ENCODE measurements around the gene WDR20.
"Not testable (repeated sequence)": the region's sequence is repeated elsewhere in the genome, so short reads cannot be mapped to it uniquely, and the experiment has no call there.

WDR20 gene

DNA sequence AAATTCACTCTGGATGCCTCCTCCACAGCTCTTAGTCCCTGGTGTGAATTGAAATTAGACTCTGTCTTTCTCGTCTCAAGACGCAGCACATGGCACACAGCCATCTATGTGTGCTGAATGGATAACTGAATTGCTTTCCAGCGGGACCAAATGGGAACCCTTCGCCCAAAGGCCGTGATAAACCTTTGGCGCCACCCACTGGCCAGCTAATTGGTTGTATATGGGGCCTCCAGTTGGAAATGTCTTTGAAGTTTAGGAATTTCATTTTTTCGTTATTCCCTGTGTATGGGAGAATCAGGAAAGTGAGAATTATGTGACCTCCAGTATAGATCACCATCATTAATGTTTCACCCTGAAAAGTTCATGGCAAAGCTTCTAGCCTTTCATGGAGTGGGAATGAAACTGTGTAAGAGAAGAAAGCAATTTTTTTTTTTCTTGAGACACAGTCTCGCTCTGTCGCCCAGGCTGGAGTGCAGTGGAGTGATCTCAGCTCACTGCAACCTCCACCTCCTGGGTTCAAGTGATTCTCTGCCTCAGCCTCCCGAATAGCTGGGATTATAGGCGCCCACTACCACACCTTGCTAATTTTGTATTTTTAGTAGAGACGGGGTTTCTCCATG is 43.0 kb upstream of the WDR20 start:
- H3K4me3 ChIP-seq (ENCODE audit: low read length), result no peak overlapping the region
- DNase-seq (ENCODE audit: low read depth), result peak; percentile 76
- TF ChIP-seq, protein P1, sequence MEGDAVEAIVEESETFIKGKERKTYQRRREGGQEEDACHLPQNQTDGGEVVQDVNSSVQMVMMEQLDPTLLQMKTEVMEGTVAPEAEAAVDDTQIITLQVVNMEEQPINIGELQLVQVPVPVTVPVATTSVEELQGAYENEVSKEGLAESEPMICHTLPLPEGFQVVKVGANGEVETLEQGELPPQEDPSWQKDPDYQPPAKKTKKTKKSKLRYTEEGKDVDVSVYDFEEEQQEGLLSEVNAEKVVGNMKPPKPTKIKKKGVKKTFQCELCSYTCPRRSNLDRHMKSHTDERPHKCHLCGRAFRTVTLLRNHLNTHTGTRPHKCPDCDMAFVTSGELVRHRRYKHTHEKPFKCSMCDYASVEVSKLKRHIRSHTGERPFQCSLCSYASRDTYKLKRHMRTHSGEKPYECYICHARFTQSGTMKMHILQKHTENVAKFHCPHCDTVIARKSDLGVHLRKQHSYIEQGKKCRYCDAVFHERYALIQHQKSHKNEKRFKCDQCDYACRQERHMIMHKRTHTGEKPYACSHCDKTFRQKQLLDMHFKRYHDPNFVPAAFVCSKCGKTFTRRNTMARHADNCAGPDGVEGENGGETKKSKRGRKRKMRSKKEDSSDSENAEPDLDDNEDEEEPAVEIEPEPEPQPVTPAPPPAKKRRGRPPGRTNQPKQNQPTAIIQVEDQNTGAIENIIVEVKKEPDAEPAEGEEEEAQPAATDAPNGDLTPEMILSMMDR (IDR thresholded peaks at IDR 0.05; ENCODE audit: insufficient read depth, low read depth, low read length, missing control alignments), result peak; percentile 78

DNA sequence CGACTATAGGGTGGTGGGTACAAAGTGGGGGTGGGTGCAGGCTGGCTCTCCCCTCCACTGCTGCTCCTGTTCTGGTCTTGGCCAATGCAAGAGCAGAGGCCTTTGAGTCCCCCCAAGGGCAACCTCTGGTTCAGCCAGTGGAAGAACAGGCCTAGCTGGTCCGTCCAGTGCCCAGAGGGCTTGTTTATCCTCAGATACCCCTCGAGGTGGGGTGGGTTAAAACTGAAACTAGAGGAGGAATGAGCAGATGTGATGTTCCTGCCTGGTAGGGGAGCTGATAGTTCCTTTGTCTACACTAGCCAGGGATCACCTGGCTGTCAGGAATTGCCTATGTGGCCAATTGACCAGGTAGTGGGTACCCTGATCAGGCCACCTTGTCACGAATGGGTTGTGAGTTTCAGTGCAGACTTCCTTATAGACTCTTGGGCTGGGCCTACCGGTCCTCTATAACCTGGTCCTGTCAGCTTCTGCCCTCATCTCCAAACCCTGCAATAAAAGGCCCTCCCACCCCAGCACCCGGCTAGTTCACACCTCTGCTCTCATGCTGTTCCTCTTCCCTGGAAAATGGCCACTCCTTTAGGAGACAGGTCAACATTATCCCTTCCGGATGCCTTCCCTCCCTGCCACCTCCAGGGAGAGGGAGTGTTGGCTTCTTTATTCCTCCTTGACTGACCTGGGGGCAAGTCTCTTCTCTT is 42.1 kb upstream of the WDR20 start:
- TF ChIP-seq, protein P1 (IDR thresholded peaks at IDR 0.05; ENCODE audit: insufficient read depth, low read depth, low read length, missing control alignments), result no peak
- no peak overlapping the region for H3K4me3 ChIP-seq (ENCODE audit: low read length)
- peak; percentile 33 for DNase-seq (ENCODE audit: low read depth)

DNA sequence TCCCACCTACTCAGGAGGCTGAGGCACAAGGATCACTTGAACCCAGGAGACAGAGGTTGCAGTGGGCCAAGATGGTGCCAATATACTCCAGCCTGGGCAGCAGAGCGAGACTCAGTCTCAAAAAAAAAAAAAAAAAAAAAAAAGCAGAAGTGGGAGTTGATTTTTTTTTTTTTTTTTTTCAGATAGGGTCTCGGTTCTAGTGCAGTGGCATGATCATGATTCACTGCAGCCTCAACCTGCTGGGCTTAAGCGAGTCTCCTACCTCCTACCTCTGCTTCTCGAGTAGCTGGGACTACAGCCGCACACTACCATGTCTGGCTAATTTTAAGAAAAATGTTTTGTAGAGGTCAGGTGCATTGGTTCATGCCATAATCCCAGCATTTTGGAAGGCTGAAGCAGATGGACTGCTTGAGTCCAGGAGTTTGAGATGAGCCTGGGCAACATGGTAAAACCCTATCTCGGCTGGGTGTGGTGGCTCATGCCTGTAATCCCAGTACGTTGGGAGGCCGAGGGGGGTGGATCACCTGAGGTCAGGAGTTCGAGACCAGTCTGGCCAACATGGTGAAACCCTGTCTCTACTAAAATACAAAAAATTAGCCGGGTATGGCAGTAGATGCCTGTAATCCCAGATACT is 36.5 kb upstream of the WDR20 start:
- TF ChIP-seq, protein P1 (IDR thresholded peaks at IDR 0.05; ENCODE audit: insufficient read depth, low read depth, low read length, missing control alignments), result no peak
- DNase-seq (ENCODE audit: low read depth), result no peak
- no peak overlapping the region for H3K4me3 ChIP-seq (ENCODE audit: low read length)

DNA sequence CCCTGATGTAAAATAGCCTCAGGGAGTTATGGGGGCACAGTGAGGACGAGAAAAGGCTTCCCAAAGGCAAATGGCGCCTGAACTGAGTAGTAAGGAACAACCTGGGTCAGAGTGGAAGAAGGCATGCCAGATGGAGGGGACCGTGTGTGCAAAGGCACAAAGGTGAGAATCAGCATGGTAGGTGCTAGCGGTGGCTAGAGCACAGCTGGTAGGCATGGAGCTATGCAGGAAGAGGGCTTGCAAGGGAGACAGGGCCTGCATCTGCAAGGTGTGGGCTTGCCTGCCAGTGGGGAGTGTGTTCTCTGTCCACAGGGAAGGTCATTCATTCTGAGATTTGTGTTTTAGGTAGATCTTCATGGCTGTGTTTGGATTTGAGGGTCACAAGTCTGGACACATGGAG is 34.3 kb upstream of the WDR20 start:
- TF ChIP-seq, protein P1 (IDR thresholded peaks at IDR 0.05; ENCODE audit: insufficient read depth, low read depth, low read length, missing control alignments), result no peak
- no peak overlapping the region for H3K4me3 ChIP-seq (ENCODE audit: low read length)
- no peak for DNase-seq (ENCODE audit: low read depth)

DNA sequence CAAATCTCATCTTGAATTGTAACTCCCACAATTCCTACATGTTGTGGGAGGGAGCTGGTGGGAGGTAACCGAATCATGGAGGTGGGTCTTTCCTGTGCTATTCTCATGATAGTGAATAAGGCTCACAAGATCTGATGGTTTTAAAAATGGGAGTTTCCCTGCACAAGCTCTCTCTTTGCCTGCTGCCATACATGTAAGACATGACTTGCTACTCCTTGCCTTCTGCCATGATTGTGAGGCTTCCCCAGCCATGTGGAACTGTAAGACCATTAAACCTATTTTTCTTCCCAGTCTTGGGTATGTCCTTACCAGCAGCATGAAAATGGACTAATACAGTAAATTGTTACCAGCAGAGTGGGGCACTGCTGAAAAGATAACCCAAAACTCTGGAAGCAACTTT is 30.4 kb upstream of the WDR20 start:
- not testable (repeated sequence) for H3K4me3 ChIP-seq (ENCODE audit: low read length); DNase-seq (ENCODE audit: low read depth)

DNA sequence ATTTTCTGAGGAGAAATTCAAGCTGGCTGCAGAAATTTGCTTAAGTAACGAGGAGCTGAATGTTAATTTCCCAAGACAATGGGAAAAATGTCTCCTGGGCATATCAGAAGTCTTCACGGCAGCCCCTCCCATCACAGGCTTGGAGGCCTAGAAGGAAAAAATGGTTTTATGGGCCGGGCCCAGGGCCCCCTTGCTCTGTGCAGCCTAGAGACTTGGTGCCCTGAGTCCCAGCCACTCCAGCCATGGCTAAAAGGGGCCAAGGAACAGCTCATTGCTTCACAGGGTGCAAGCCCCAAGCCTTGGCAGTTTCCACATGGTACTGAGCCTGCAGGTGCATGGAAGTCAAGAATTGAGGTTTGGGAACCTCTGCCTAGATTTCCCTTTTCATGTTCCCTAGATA is 28.6 kb upstream of the WDR20 start:
- no peak overlapping the region for H3K4me3 ChIP-seq (ENCODE audit: low read length)
- TF ChIP-seq, protein P1 (IDR thresholded peaks at IDR 0.05; ENCODE audit: insufficient read depth, low read depth, low read length, missing control alignments), result no peak
- DNase-seq (ENCODE audit: low read depth), result no peak

DNA sequence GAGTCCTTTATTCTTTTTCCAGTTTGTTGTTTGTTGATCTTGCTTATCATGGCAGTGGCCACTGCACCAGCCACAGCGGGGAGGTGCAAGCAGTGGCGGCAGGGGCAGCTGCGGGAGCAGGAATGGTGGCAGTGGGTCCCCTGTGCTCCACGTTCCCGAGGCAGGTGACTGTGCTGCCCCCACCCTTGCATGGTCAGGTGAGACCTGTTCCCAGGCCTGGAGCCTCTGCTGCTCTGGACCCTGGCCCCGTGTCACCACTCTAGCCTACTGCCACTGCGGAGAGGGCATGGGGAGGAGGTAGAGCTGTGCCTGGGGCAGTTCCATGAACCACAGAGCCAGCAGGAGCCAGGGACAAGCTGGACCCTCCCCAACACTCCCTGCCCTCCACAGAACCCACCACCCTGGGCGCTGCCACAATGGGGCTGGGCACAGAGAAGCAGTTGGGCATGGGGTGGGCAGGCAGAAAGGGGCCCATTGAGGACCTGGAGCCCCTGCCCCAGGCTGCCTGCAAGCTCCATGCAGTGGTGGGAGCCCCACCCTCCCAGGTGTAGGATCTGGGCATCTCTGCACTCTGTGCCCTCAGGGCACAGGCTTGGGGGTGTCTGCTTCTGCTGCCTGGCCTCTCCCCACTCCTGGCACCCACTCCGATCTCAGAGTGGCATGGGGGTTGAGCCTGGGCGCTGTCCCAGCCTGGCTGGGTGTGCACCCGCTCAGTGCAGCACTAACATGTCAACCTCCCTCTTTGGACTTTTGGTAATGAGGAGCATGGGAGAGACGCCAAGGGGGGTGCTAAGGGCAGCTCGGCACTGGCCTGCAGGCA is 23.1 kb upstream of the WDR20 start:
- TF ChIP-seq, protein P1 (IDR thresholded peaks at IDR 0.05; ENCODE audit: insufficient read depth, low read depth, low read length, missing control alignments), result no peak
- no peak for DNase-seq (ENCODE audit: low read depth)
- no peak overlapping the region for H3K4me3 ChIP-seq (ENCODE audit: low read length)
